ENCODE results near the gene XKR3. TPM values are rescaled to one million over a fixed set of nuclear protein-coding genes. Genes with fewer than 3 reads are reported as not detected.
"Not testable (repeated sequence)": the region's sequence is repeated elsewhere in the genome, so short reads cannot be mapped to it uniquely, and the experiment has no call there.

XKR3 gene
- total RNA-seq, 1 donor from 2014 or later = 0.30 TPM

- no peak for TF ChIP-seq CTCF (IDR thresholded peaks at IDR 0.05)
- intact Hi-C loops (cut with DNase I) = no loop called here
- DNase-seq (no peak), ATAC-seq (no peak)
- no peaks in the 10 kb centered on the region for H3K27me3 ChIP-seq (ENCODE audit: low read depth)
- H3K27ac ChIP-seq = no peak overlapping the region
- H3K4me3 ChIP-seq = no peak overlapping the region
- H3K9me3 ChIP-seq = no peaks in the 10 kb centered on the region
- no peaks in the 10 kb centered on the region for H3K36me3 ChIP-seq
- H3K4me1 ChIP-seq = no peaks in the 10 kb centered on the region
Observed at GRCh38 chr22:16803255-16803917, 21.8 kb downstream of the XKR3 start.

GRCh38 chr22:16801571-16801970 is 23.6 kb downstream of the XKR3 start:
- H3K4me1 ChIP-seq = no peaks in the 10 kb centered on the region
- intact Hi-C loops (cut with DNase I) = no loop called here
- H3K27me3 ChIP-seq (ENCODE audit: low read depth) = no peaks in the 10 kb centered on the region
- H3K4me3 ChIP-seq = no peak overlapping the region
- H3K9me3 ChIP-seq = no peaks in the 10 kb centered on the region
- DNase-seq = no peak
- H3K36me3 ChIP-seq = no peaks in the 10 kb centered on the region
- no peak overlapping the region for H3K27ac ChIP-seq
- ATAC-seq = no peak
- no peak for TF ChIP-seq CTCF (IDR thresholded peaks at IDR 0.05)

GRCh38 chr22:16801088-16801487 is 24.1 kb downstream of the XKR3 start:
- intact Hi-C loops (cut with DNase I) = no loop called here

GRCh38 chr22:16800358-16800757 is 24.9 kb downstream of the XKR3 start:
- H3K27me3 ChIP-seq (ENCODE audit: low read depth) = no peaks in the 10 kb centered on the region
- H3K27ac ChIP-seq = no peak overlapping the region
- TF ChIP-seq CTCF (IDR thresholded peaks at IDR 0.05) = no peak
- H3K9me3 ChIP-seq = no peaks in the 10 kb centered on the region
- ATAC-seq (no peak), DNase-seq (no peak)
- no peaks in the 10 kb centered on the region for H3K36me3 ChIP-seq
- no peaks in the 10 kb centered on the region for H3K4me1 ChIP-seq
- no peak overlapping the region for H3K4me3 ChIP-seq
- intact Hi-C loops (cut with DNase I) = no loop called here

More at GRCh38 chr22:16801088-16801487, 24.1 kb downstream of the XKR3 start:
- no peak for TF ChIP-seq CTCF (IDR thresholded peaks at IDR 0.05)
- no peaks in the 10 kb centered on the region for H3K4me1 ChIP-seq
- no peaks in the 10 kb centered on the region for H3K9me3 ChIP-seq
- H3K4me3 ChIP-seq = no peak overlapping the region
- ATAC-seq (no peak), DNase-seq (no peak)
- no peaks in the 10 kb centered on the region for H3K36me3 ChIP-seq
- H3K27ac ChIP-seq = no peak overlapping the region
- H3K27me3 ChIP-seq (ENCODE audit: low read depth) = no peaks in the 10 kb centered on the region

GRCh38 chr22:16795504-16795903 is 29.7 kb downstream of the XKR3 start:
- H3K27me3 ChIP-seq (ENCODE audit: low read depth); H3K27ac ChIP-seq; ATAC-seq; DNase-seq; intact Hi-C loops (cut with DNase I); H3K4me1 ChIP-seq; H3K36me3 ChIP-seq; H3K9me3 ChIP-seq; H3K4me3 ChIP-seq: not testable (repeated sequence)

GRCh38 chr22:16793831-16794230 is 31.4 kb downstream of the XKR3 start:
- no peaks in the 10 kb centered on the region for H3K4me1 ChIP-seq
- no peak for TF ChIP-seq CTCF (IDR thresholded peaks at IDR 0.05)
- no peak for DNase-seq
- no peaks in the 10 kb centered on the region for H3K9me3 ChIP-seq
- no peak overlapping the region for H3K27ac ChIP-seq
- H3K4me3 ChIP-seq = no peak overlapping the region
- no peak for ATAC-seq
- intact Hi-C loops (cut with DNase I) = no loop called here
- no peaks in the 10 kb centered on the region for H3K27me3 ChIP-seq (ENCODE audit: low read depth)
- no peaks in the 10 kb centered on the region for H3K36me3 ChIP-seq
